DMS114 treated with DMSO at 0.1 percent for 48 hours (cell line): ENCODE data around the gene HSPG2.
"Not testable (repeated sequence)": the region's sequence is repeated elsewhere in the genome, so short reads cannot be mapped to it uniquely, and the experiment has no call there.

Experiments used
- DNase-seq: peaks from one replicate; lab custom pipeline; 2025; ENCODE audit not compliant: unreplicated experiment; lab: John Stamatoyannopoulos, UW

Gene HSPG2

GRCh38 chr1:21935393-21935804 is 1.7 kb downstream of the HSPG2 start:
- no peak for DNase-seq

GRCh38 chr1:21933397-21934248 is 3.5 kb downstream of the HSPG2 start:
- no peak for DNase-seq

GRCh38 chr1:21932127-21932526 is 5.0 kb downstream of the HSPG2 start:
- DNase-seq, result no peak

GRCh38 chr1:21931171-21932093 is 5.7 kb downstream of the HSPG2 start:
- DNase-seq, result no peak

- no peak for DNase-seq
These were observed 6.4 kb downstream of the HSPG2 start for GRCh38 chr1:21930629-21931170.

GRCh38 chr1:21930080-21930571 is 7.0 kb downstream of the HSPG2 start:
- no peak for DNase-seq

- DNase-seq, result no peak
These were observed 9.4 kb downstream of the HSPG2 start for GRCh38 chr1:21927533-21928237.

- DNase-seq, result no peak
These were observed 10.1 kb downstream of the HSPG2 start for GRCh38 chr1:21926814-21927532.

GRCh38 chr1:21926065-21926464 is 11.0 kb downstream of the HSPG2 start:
- no peak for DNase-seq

GRCh38 chr1:21925334-21925940 is 11.7 kb downstream of the HSPG2 start:
- no peak for DNase-seq

- no peak for DNase-seq
These were observed 12.6 kb downstream of the HSPG2 start for GRCh38 chr1:21924503-21925005.

- no peak for DNase-seq
These were observed 14.8 kb downstream of the HSPG2 start for GRCh38 chr1:21922090-21923013.

- DNase-seq, result no peak
These were observed 15.8 kb downstream of the HSPG2 start for GRCh38 chr1:21921100-21921875.

GRCh38 chr1:21919520-21919919 is 17.6 kb downstream of the HSPG2 start:
- DNase-seq, result no peak

GRCh38 chr1:21917239-21917631 is 19.9 kb downstream of the HSPG2 start:
- DNase-seq, result not testable (repeated sequence)

- DNase-seq, result no peak
These were observed 20.5 kb downstream of the HSPG2 start for GRCh38 chr1:21916447-21917238.
